Neural progenitor cell (in vitro differentiated cells): ENCODE data around the gene NCK1. TPM values are rescaled to one million over a fixed set of nuclear protein-coding genes. Genes with fewer than 3 reads are reported as not detected.

Experiments used
- DNase-seq: peaks from one replicate; pipeline ENCODE4 v3.0.0-alpha.2; 2016; ENCODE audit warnings: low spot score
- H2AFZ ChIP-seq: fragments of 200-600 bp; sonication (generic); replicated peaks from 2 replicates; pipeline ENCODE4 v1.6.1; 2016; ENCODE audit warnings: antibody characterized with exemption
- H3F3A ChIP-seq: fragments of 200-600 bp; sonication (generic); 2 replicates; pipeline ENCODE4 v1.6.1; 2016; ENCODE audit warnings: antibody characterized with exemption, low read depth
- H3K27ac ChIP-seq: fragments of 200-600 bp; sonication (generic); 2 replicates; pipeline ENCODE4 v1.5.1; 2016; ENCODE audit warnings: mild to moderate bottlenecking
- H3K27me3 ChIP-seq: fragments of 200-600 bp; sonication (generic); 2 replicates; pipeline ENCODE4 v1.6.1; 2016; ENCODE audit warnings: mild to moderate bottlenecking, moderate library complexity
- H3K36me3 ChIP-seq: fragments of 200-600 bp; sonication (generic); 2 replicates; pipeline ENCODE4 v1.5.1; 2016
- H3K4me1 ChIP-seq: fragments of 200-600 bp; sonication (generic); 2 replicates; pipeline ENCODE4 v1.6.1; 2016; ENCODE audit warnings: mixed run types
- H3K4me2 ChIP-seq: fragments of 200-600 bp; sonication (generic); 2 replicates; pipeline ENCODE4 v1.6.1; 2016
- H3K4me3 ChIP-seq: fragments of 200-600 bp; sonication (generic); 2 replicates; pipeline ENCODE4 v1.5.1; 2016
- H3K79me2 ChIP-seq: fragments of 200-600 bp; sonication (generic); 2 replicates; pipeline ENCODE4 v1.6.1; 2016; ENCODE audit warnings: low read depth
- H3K9ac ChIP-seq: fragments of 200-600 bp; sonication (generic); 2 replicates; pipeline ENCODE4 v1.6.1; 2016
- H3K9me3 ChIP-seq: fragments of 200-600 bp; sonication (generic); 2 replicates; pipeline ENCODE4 v1.5.1; 2016; ENCODE audit warnings: low read depth
- H4K20me1 ChIP-seq: fragments of 200-600 bp; sonication (generic); 2 replicates; pipeline ENCODE4 v1.6.1; 2016; ENCODE audit warnings: low read depth
- H3K27ac Mint-ChIP-seq: 3 replicates; pipeline ENCODE4 v1.8.0; 2021; ENCODE audit warnings: mixed read lengths
- H3K27me3 Mint-ChIP-seq: 2 replicates; pipeline ENCODE4 v1.8.0; 2022; ENCODE audit warnings: low read depth, mild to moderate bottlenecking, inconsistent platforms, moderate library complexity, mixed read lengths; ENCODE audit not compliant: insufficient read depth
- H3K36me3 Mint-ChIP-seq: 3 replicates; pipeline ENCODE4 v1.8.0; 2021; ENCODE audit warnings: mixed read lengths
- H3K4me1 Mint-ChIP-seq: 3 replicates; pipeline ENCODE4 v1.8.0; 2021; ENCODE audit warnings: mixed read lengths
- H3K4me3 Mint-ChIP-seq: 3 replicates; pipeline ENCODE4 v1.8.0; 2021; ENCODE audit warnings: mild to moderate bottlenecking, moderate library complexity, mixed read lengths
- H3K9me3 Mint-ChIP-seq: 3 replicates; pipeline ENCODE4 v1.8.0; 2020; ENCODE audit warnings: mixed read lengths
- CTCF ChIP-seq: fragments of 200-600 bp; sonication (generic); IDR thresholded peaks from 2 replicates; pipeline ENCODE4 v1.5.1; 2017; ENCODE audit warnings: antibody characterized with exemption, mild to moderate bottlenecking
- EZH2 ChIP-seq: fragments of 200-600 bp; sonication (generic); IDR thresholded peaks from 2 replicates; pipeline ENCODE4 v1.6.1; 2017; ENCODE audit warnings: antibody characterized with exemption, mild to moderate bottlenecking, moderate library complexity
- EZH2phosphoT487 ChIP-seq: fragments of 200-600 bp; sonication (generic); IDR thresholded peaks from 2 replicates; pipeline ENCODE4 v1.6.1; 2017; ENCODE audit warnings: antibody characterized with exemption
- total RNA-seq: library from RNA; depleted of rRNA; stranded (reverse); fragments of >200 nt; gene quantifications from 2 replicates; pipeline ENCODE4 v1.2.3, GENCODE V29; 2015; ENCODE audit warnings: low replicate concordance

Gene NCK1
- total RNA-seq, 1 donor from 2014 or later, result 46.5 TPM

GRCh38 chr3:136909187-136909586, 47.2 kb downstream of the NCK1 start:
- DNase-seq, result no peak
- Mint-ChIP-seq H3K27ac (no peak overlapping the region), H3K36me3 (peaks cover 55% of the 10 kb centered on the region), H3K9me3 (peaks cover 75% of the 10 kb centered on the region), H3K27me3 (no peaks in the 10 kb centered on the region), H3K4me3 (no peak overlapping the region), H3K4me1 (no peaks in the 10 kb centered on the region)
- no peaks in the 10 kb centered on the region for H3K27me3 ChIP-seq
- no peak overlapping the region for H3K9ac ChIP-seq
- no peak overlapping the region for H3K4me3 ChIP-seq
- no peak overlapping the region for H3K4me2 ChIP-seq
- TF ChIP-seq EZH2 (no peak), EZH2phosphoT487 (no peak), CTCF (no peak)
- no peak overlapping the region for H3K27ac ChIP-seq
- peaks cover 100% of the 10 kb centered on the region for H3K79me2 ChIP-seq
- H3F3A ChIP-seq, result no peaks in the 10 kb centered on the region
- H3K4me1 ChIP-seq, result peaks cover 5% of the 10 kb centered on the region
- no peaks in the 10 kb centered on the region for H3K9me3 ChIP-seq
- H2AFZ ChIP-seq, result no peak overlapping the region
- H4K20me1 ChIP-seq, result peaks cover 22% of the 10 kb centered on the region
- H3K36me3 ChIP-seq, result peaks cover 4% of the 10 kb centered on the region

GRCh38 chr3:136910697-136911096, 48.7 kb downstream of the NCK1 start:
- no peaks in the 10 kb centered on the region for H3K4me1 Mint-ChIP-seq
- Histone ChIP-seq H3F3A (no peaks in the 10 kb centered on the region), H3K9ac (no peak overlapping the region)

GRCh38 chr3:136913168-136913567, 51.2 kb downstream of the NCK1 start:
- no peaks in the 10 kb centered on the region for H3K9me3 ChIP-seq
- peaks cover 70% of the 10 kb centered on the region for H3K9me3 Mint-ChIP-seq

More at GRCh38 chr3:136910697-136911096, 48.7 kb downstream of the NCK1 start:
- Mint-ChIP-seq H3K4me3 (no peak overlapping the region), H3K36me3 (peaks cover 59% of the 10 kb centered on the region), H3K27ac (no peak overlapping the region), H3K9me3 (peaks cover 73% of the 10 kb centered on the region), H3K27me3 (no peaks in the 10 kb centered on the region)
- DNase-seq, result no peak
- TF ChIP-seq EZH2phosphoT487 (no peak), EZH2 (no peak), CTCF (no peak)
- H3K36me3 ChIP-seq, result peaks cover 4% of the 10 kb centered on the region
- peaks cover 13% of the 10 kb centered on the region for H3K4me1 ChIP-seq
- no peak overlapping the region for H3K4me3 ChIP-seq
- H3K27ac ChIP-seq, result no peak overlapping the region
- no peak overlapping the region for H3K4me2 ChIP-seq
- H4K20me1 ChIP-seq, result peaks cover 22% of the 10 kb centered on the region
- peaks cover 100% of the 10 kb centered on the region for H3K79me2 ChIP-seq
- no peak overlapping the region for H2AFZ ChIP-seq
- no peaks in the 10 kb centered on the region for H3K9me3 ChIP-seq
- H3K27me3 ChIP-seq, result no peaks in the 10 kb centered on the region

More at GRCh38 chr3:136913168-136913567, 51.2 kb downstream of the NCK1 start:
- Mint-ChIP-seq H3K36me3 (peaks cover 56% of the 10 kb centered on the region), H3K27ac (no peak overlapping the region), H3K27me3 (no peaks in the 10 kb centered on the region), H3K4me3 (no peak overlapping the region), H3K4me1 (no peaks in the 10 kb centered on the region)
- DNase-seq, result no peak
- H2AFZ ChIP-seq, result no peak overlapping the region
- no peaks in the 10 kb centered on the region for H3K27me3 ChIP-seq
- peaks cover 4% of the 10 kb centered on the region for H3K36me3 ChIP-seq
- H3K4me3 ChIP-seq, result no peak overlapping the region
- no peak overlapping the region for H3K9ac ChIP-seq
- no peak overlapping the region for H3K4me2 ChIP-seq
- peaks cover 13% of the 10 kb centered on the region for H3K4me1 ChIP-seq
- H3F3A ChIP-seq, result no peaks in the 10 kb centered on the region
- peaks cover 98% of the 10 kb centered on the region for H3K79me2 ChIP-seq
- H4K20me1 ChIP-seq, result peaks cover 9% of the 10 kb centered on the region
- TF ChIP-seq CTCF, result no peak
- H3K27ac ChIP-seq, result no peak overlapping the region
